SK-N-MC (cell line): ENCODE measurements around the gene GLP1R.

ENCODE experiments used
- DNase-seq: peaks from one replicate; pipeline ENCODE4 v3.0.0-alpha.2; 2011; ENCODE audit warnings: low read depth, low spot score
- H3K27ac ChIP-seq: fragments of 200-600 bp; sonication (generic); 2 replicates; pipeline ENCODE4 v1.5.1; 2016; ENCODE audit warnings: mixed run types
- H3K36me3 ChIP-seq: fragments of 200-600 bp; sonication (generic); 2 replicates; pipeline ENCODE4 v1.6.1; 2017; ENCODE audit warnings: antibody characterized with exemption, low read length, mixed read lengths; ENCODE audit not compliant: insufficient read depth
- H3K4me3 ChIP-seq: fragments of 200-600 bp; sonication (generic); 2 replicates; pipeline ENCODE4 v1.5.1; 2016
- H3K9ac ChIP-seq: fragments of 200-600 bp; sonication (generic); 2 replicates; pipeline ENCODE4 v1.8.0; 2017; ENCODE audit warnings: mixed run types, mixed read lengths; ENCODE audit not compliant: insufficient read length
- H3K9me3 ChIP-seq: fragments of 200-600 bp; sonication (generic); 2 replicates; pipeline ENCODE4 v1.6.1; 2017; ENCODE audit warnings: low read depth, mild to moderate bottlenecking, antibody characterized with exemption, low read length, moderate library complexity, mixed read lengths
- EZH2 ChIP-seq: fragments of 200-600 bp; sonication (generic); IDR thresholded peaks from one replicate; pipeline ENCODE4 v1.6.1; 2017; ENCODE audit warnings: antibody characterized with exemption
- FOXP2 ChIP-seq: optimal IDR thresholded peaks from 2 replicates; pipeline ENCODE3; 2011; ENCODE audit warnings: mild to moderate bottlenecking, moderate library complexity; ENCODE audit not compliant: insufficient read depth; ENCODE audit errors: extremely low read length, control extremely low read depth
- POLR2AphosphoS5 ChIP-seq: IDR thresholded peaks from 2 replicates; pipeline ENCODE4 v1.6.1; 2012; ENCODE audit warnings: mild to moderate bottlenecking, low read depth, low read length, borderline replicate concordance

The GLP1R gene

DNA sequence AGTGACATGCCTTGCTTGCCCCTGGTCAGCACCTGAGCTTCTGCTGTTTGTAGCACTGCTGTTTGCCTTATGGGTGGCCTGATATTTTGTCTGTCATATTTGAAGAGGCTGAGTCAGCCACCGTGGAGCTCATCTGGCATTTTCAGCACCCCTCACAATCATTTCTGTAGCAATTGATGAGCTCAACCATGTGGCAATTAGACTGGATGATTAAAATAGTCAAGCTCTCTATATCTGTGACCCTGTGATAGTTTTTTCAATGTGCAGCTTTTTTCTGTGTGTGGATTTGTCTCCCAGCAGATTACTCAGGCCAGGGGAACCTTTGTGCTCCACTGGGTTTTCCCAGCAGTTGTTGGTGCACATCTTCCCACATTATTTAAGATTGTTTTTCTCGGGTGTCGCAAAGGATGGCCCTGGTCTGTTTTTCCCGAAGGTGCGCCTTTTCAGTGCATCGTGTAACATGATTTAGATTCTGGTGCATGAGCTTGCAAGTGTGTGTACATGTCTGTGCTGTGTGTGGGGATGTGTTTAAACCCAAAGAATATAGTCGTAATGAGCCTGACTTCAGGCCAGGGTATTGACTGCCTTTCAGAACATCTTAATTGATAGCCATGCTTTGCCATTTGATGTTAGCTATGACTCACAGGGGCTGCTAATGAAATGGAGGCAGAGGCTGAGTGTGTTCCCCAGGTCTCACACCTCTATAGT, 31.6 kb upstream of the GLP1R start:
- Histone ChIP-seq H3K9me3 (no peaks in the 10 kb centered on the region), H3K4me3 (no peak overlapping the region), H3K36me3 (no peaks in the 10 kb centered on the region), H3K27ac (no peak overlapping the region), H3K9ac (no peak overlapping the region)
- no peak for DNase-seq
- no peak for TF ChIP-seq EZH2
- TF ChIP-seq POLR2AphosphoS5 = no peak
- no peak for TF ChIP-seq FOXP2

- H3K27ac ChIP-seq = no peak overlapping the region
- TF ChIP-seq EZH2 = no peak
- no peak for TF ChIP-seq FOXP2
- DNase-seq = no peak
- no peak overlapping the region for H3K4me3 ChIP-seq
- no peak overlapping the region for H3K9ac ChIP-seq
- H3K9me3 ChIP-seq = no peaks in the 10 kb centered on the region
- H3K36me3 ChIP-seq = no peaks in the 10 kb centered on the region
Observed at GRCh38 chr6:39017547-39017880, 31.1 kb upstream of the GLP1R start.

GRCh38 chr6:39018103-39018502, 30.5 kb upstream of the GLP1R start:
- H3K36me3 ChIP-seq = no peaks in the 10 kb centered on the region
- TF ChIP-seq POLR2AphosphoS5 (no peak), FOXP2 (no peak), EZH2 (no peak)
- no peaks in the 10 kb centered on the region for H3K9me3 ChIP-seq
- H3K27ac ChIP-seq = no peak overlapping the region
- no peak overlapping the region for H3K9ac ChIP-seq
- no peak for DNase-seq
- no peak overlapping the region for H3K4me3 ChIP-seq

DNA sequence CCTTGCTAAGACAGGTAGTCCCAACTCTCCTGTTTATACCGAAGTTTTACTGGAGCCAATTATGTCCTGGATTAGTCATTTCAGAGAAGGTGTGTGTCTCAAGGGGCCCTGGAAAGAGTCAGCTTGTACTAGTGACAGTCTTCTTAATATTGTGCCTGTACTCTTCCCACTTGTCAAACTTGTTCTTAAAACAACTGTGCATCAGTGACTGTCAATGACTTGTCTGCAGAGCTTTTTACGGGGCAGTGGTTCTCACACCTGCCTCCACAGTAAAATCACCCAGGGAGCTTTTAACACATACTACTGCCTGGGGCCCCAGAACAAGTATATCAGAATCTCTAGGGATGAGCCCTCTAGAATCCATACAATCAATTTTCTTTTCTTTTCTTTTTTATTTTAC, 28.4 kb upstream of the GLP1R start:
- Histone ChIP-seq H3K36me3 (no peaks in the 10 kb centered on the region), H3K9me3 (no peaks in the 10 kb centered on the region), H3K9ac (no peak overlapping the region), H3K4me3 (no peak overlapping the region), H3K27ac (no peak overlapping the region)
- no peak for DNase-seq
- TF ChIP-seq EZH2 (no peak), FOXP2 (no peak), POLR2AphosphoS5 (no peak)

DNA sequence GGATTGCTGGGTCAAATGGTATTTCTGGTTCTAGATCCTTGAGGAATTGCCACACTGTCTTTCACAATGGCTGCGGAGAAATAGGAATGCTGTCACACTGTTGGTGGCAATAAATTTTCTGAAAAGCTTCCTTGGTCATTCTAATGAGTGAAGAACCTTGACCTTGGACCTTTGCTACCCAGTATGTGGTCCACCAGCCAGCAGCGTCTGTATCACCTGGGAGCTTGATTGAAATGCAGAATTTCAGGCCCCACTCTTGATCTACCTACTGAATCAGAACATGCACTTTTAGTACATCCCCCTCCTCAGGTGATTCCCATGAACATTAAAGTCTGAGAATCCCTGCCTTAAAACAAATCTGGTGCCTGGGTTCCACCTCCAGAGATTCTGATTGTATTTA, 27.5 kb upstream of the GLP1R start:
- H3K9me3 ChIP-seq = no peaks in the 10 kb centered on the region
- no peaks in the 10 kb centered on the region for H3K36me3 ChIP-seq
- H3K9ac ChIP-seq = no peak overlapping the region
- no peak overlapping the region for H3K27ac ChIP-seq
- H3K4me3 ChIP-seq = no peak overlapping the region
- TF ChIP-seq EZH2 = no peak
- TF ChIP-seq POLR2AphosphoS5 = no peak
- no peak for TF ChIP-seq FOXP2
- DNase-seq = no peak

DNA sequence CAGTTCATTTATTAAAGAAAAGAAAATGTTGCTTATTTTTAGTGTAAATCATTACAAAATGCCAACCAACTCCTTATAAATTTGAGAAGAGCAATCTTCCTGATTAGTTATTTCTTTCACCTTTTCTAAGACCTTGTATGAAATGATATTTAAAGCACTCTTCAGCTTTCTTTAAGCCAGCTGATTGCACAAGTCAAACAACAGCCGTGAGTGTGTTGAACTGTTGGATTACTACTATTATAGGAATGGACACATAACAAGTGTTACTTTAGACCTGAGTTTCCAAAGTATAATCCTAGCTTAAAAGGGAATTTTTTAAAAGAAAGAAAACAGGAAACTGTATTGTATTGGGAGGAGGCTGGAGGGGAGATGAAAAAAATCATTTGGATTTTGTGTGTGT, 26.8 kb upstream of the GLP1R start:
- Histone ChIP-seq H3K4me3 (no peak overlapping the region), H3K9me3 (no peaks in the 10 kb centered on the region), H3K9ac (no peak overlapping the region), H3K36me3 (no peaks in the 10 kb centered on the region), H3K27ac (no peak overlapping the region)
- no peak for DNase-seq
- no peak for TF ChIP-seq EZH2
- TF ChIP-seq POLR2AphosphoS5 = no peak
- no peak for TF ChIP-seq FOXP2

DNA sequence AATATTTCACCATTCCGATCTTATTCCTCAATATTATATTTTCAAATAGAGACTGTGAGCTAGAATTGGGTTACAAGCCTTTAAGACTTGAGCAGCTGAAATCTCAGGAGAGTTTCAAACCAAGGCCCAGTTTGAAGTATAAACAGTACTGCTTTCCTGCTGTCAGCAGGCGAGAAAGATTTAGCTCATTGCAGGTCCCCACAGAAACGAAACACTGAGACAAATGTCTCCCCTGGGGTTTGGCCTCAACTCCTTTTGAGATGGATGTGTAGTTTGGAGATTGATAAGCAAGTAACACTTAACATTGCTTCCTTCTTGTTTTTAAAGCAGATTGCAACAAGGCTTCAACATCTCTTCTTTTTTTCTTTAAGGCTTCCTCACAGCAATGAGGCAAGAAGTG, 22.4 kb upstream of the GLP1R start:
- Histone ChIP-seq H3K36me3 (no peaks in the 10 kb centered on the region), H3K4me3 (no peak overlapping the region), H3K9ac (no peak overlapping the region), H3K9me3 (no peaks in the 10 kb centered on the region), H3K27ac (no peak overlapping the region)
- DNase-seq = no peak
- TF ChIP-seq FOXP2 (no peak), EZH2 (no peak), POLR2AphosphoS5 (no peak)

- no peak for TF ChIP-seq EZH2
- no peak for TF ChIP-seq POLR2AphosphoS5
- no peak for TF ChIP-seq FOXP2
- H3K9ac ChIP-seq = no peak overlapping the region
- H3K36me3 ChIP-seq = no peaks in the 10 kb centered on the region
- no peak for DNase-seq
- no peaks in the 10 kb centered on the region for H3K9me3 ChIP-seq
- H3K4me3 ChIP-seq = no peak overlapping the region
- no peak overlapping the region for H3K27ac ChIP-seq
Observed at GRCh38 chr6:39029156-39030011, 19.2 kb upstream of the GLP1R start.

- no peak for DNase-seq
- Histone ChIP-seq H3K4me3 (no peak overlapping the region), H3K36me3 (no peaks in the 10 kb centered on the region), H3K27ac (no peak overlapping the region), H3K9ac (no peak overlapping the region), H3K9me3 (no peaks in the 10 kb centered on the region)
- TF ChIP-seq EZH2 (no peak), POLR2AphosphoS5 (no peak), FOXP2 (no peak)
Observed at GRCh38 chr6:39035681-39036080, 12.9 kb upstream of the GLP1R start.
